Calu3 (cell line): ENCODE measurements around the gene THOC2. TPM values are rescaled to one million over a fixed set of nuclear protein-coding genes. Genes with fewer than 3 reads are reported as not detected.

ENCODE experiments used
- BruUV-seq: library from RNA; stranded (reverse); fragments of 400-500 nt; replicated peaks from 2 replicates; lab custom pipeline; 2021; lab: Mats Ljungman, UMichigan
- CTCF ChIA-PET: fragments of 300-600 bp; sonication (Branson Sonifier 250); formaldehyde crosslinking; loops from one replicate; lab custom pipeline; 2022; ENCODE audit warnings: antibody characterized with exemption; lab: Charles Lee
- DNase-seq: peaks from one replicate; pipeline ENCODE4 v3.0.0; 2022
- H3K27ac Mint-ChIP-seq: one replicate; pipeline ENCODE4 v1.8.0; 2022; ENCODE audit warnings: mixed read lengths; ENCODE audit not compliant: unreplicated experiment
- H3K27me3 Mint-ChIP-seq: one replicate; pipeline ENCODE4 v1.8.0; 2022; ENCODE audit warnings: mixed read lengths; ENCODE audit not compliant: unreplicated experiment
- H3K36me3 Mint-ChIP-seq: one replicate; pipeline ENCODE4 v1.8.0; 2022; ENCODE audit warnings: mild to moderate bottlenecking, moderate library complexity, mixed read lengths; ENCODE audit not compliant: insufficient read depth, unreplicated experiment
- H3K4me1 Mint-ChIP-seq: one replicate; pipeline ENCODE4 v1.8.0; 2022; ENCODE audit warnings: mild to moderate bottlenecking, low read depth, mixed read lengths; ENCODE audit not compliant: unreplicated experiment
- H3K4me3 Mint-ChIP-seq: one replicate; pipeline ENCODE4 v1.8.0; 2022; ENCODE audit warnings: mild to moderate bottlenecking, low read depth, moderate library complexity, mixed read lengths; ENCODE audit not compliant: unreplicated experiment
- H3K9me3 Mint-ChIP-seq: one replicate; pipeline ENCODE4 v1.8.0; 2022; ENCODE audit warnings: low read depth, mixed read lengths; ENCODE audit not compliant: unreplicated experiment
- CTCF ChIP-seq: fragments of 200-600 bp; IDR thresholded peaks from one replicate; pipeline ENCODE4 v1.8.0; 2022; ENCODE audit warnings: antibody characterized with exemption; ENCODE audit not compliant: unreplicated experiment
- intact Hi-C: fragments of 100-400 bp; cut with micrococcal nuclease; formaldehyde crosslinking; loops from one replicate; pipeline ENCODE4 v1.10.0; 2022; ENCODE audit not compliant: unreplicated experiment
- total RNA-seq: library from RNA; stranded (reverse); gene quantifications from 2 replicates; pipeline ENCODE4 v1.2.3, GENCODE V29; 2022

THOC2 gene
- total RNA-seq, 1 experiment from 2014 or later = 112 TPM

- Mint-ChIP-seq H3K4me1 (no peaks in the 10 kb centered on the region), H3K36me3 (peaks cover 20% of the 10 kb centered on the region), H3K9me3 (no peaks in the 10 kb centered on the region), H3K27ac (no peak overlapping the region), H3K4me3 (no peak overlapping the region), H3K27me3 (no peaks in the 10 kb centered on the region)
- CTCF ChIA-PET = no interaction called here
- BruUV-seq = no TSS peak
- intact Hi-C loops = no loop called here
- no peak for DNase-seq
- no peak for TF ChIP-seq CTCF
These were observed 33.8 kb downstream of the THOC2 start for GRCh38 chrX:123698979-123699520.

- no peaks in the 10 kb centered on the region for H3K4me1 Mint-ChIP-seq
- H3K36me3 Mint-ChIP-seq = peaks cover 28% of the 10 kb centered on the region
- CTCF ChIA-PET = no interaction called here
- H3K27me3 Mint-ChIP-seq = no peaks in the 10 kb centered on the region
- H3K27ac Mint-ChIP-seq = no peak overlapping the region
- no peak overlapping the region for H3K4me3 Mint-ChIP-seq
- intact Hi-C loops = no loop called here
- no TSS peak for BruUV-seq
- no peak for TF ChIP-seq CTCF
- no peaks in the 10 kb centered on the region for H3K9me3 Mint-ChIP-seq
- no peak for DNase-seq
These were observed 36.5 kb downstream of the THOC2 start for GRCh38 chrX:123696334-123696733.

- BruUV-seq = no TSS peak
- Mint-ChIP-seq H3K27ac (no peak overlapping the region), H3K36me3 (peaks cover 23% of the 10 kb centered on the region), H3K4me3 (no peak overlapping the region), H3K4me1 (no peaks in the 10 kb centered on the region), H3K27me3 (no peaks in the 10 kb centered on the region), H3K9me3 (no peaks in the 10 kb centered on the region)
- intact Hi-C loops = no loop called here
- no peak for TF ChIP-seq CTCF
- no peak for DNase-seq
- CTCF ChIA-PET = no interaction called here
These were observed 37.6 kb downstream of the THOC2 start for GRCh38 chrX:123695242-123695641.

GRCh38 chrX:123691776-123692175 lies 41.1 kb downstream of the THOC2 start:
- Mint-ChIP-seq H3K27me3 (no peaks in the 10 kb centered on the region), H3K36me3 (peaks cover 14% of the 10 kb centered on the region), H3K9me3 (no peaks in the 10 kb centered on the region), H3K4me3 (no peak overlapping the region), H3K27ac (no peak overlapping the region), H3K4me1 (no peaks in the 10 kb centered on the region)
- TF ChIP-seq CTCF = no peak
- CTCF ChIA-PET = no interaction called here
- BruUV-seq = no TSS peak
- DNase-seq = no peak
- intact Hi-C loops = no loop called here
